Measurements from ENCODE around the gene RUNX2. TPM values are rescaled to one million over a fixed set of nuclear protein-coding genes. Genes with fewer than 3 reads are reported as not detected.

Gene RUNX2
- total and polyA plus RNA-seq, 2 of the 8 experiments (the other 6 are each of a cell fraction or from before 2014, with no cell fraction given): 0.26 to 1.2 TPM

GRCh38 chr6:45483501-45483900 is 155.4 kb downstream of the RUNX2 start:
- Histone ChIP-seq H4K20me1 (replicated peaks in 1 of 2; ENCODE audit: control insufficient read depth in 1 of 2, insufficient read depth in 2 of 2, low read length in 2 of 2) (no peaks in the 10 kb centered on the region), H4K8ac (ENCODE audit: extremely low read depth, insufficient read depth, low read length) (no peak overlapping the region), H2AK5ac (ENCODE audit: low read depth, low read length) (no peak overlapping the region), H2BK120ac (replicated peaks; ENCODE audit: low read depth, low read length) (no peak overlapping the region), H2BK20ac (ENCODE audit: low read length) (no peak overlapping the region), H3K23ac (ENCODE audit: insufficient read length) (no peak overlapping the region), H3K18ac (ENCODE audit: extremely low read depth, low read length) (no peak overlapping the region), H3K4ac (replicated peaks; ENCODE audit: insufficient read length, low read depth, low read length) (no peak overlapping the region), H3K27ac (ENCODE audit: low read depth, low read length) (no peak overlapping the region), H4K91ac (replicated peaks; ENCODE audit: insufficient read length, low read length) (no peak overlapping the region), H2BK12ac (ENCODE audit: low read depth, low read length) (no peak overlapping the region), H3K9me3 (ENCODE audit: insufficient read depth in 2 of 2, low read depth in 1 of 2, low read length in 1 of 2) (0 out of 4 replicates have a peak, but pooled peaks cover 0 to 3% of the 10 kb centered on the region in 2 experiments), H2AFZ (ENCODE audit: low read length) (no peak overlapping the region), H4K5ac (ENCODE audit: insufficient read length, low read depth, low read length) (no peak overlapping the region), H3K27me3 (replicated peaks in 1 of 4; ENCODE audit: control insufficient read depth in 3 of 4, extremely low read depth in 1 of 4, insufficient read depth in 3 of 4, low read length in 3 of 4) (no peaks in the 10 kb centered on the region), H3K36me3 (ENCODE audit: control insufficient read depth in 2 of 4, insufficient read depth in 4 of 4, low read length in 3 of 4) (no peaks in the 10 kb centered on the region), H3K79me1 (ENCODE audit: low read depth, low read length) (no peaks in the 10 kb centered on the region), H3K23me2 (ENCODE audit: low read depth, low read length) (no peaks in the 10 kb centered on the region), H3K4me3 (ENCODE audit: extremely low read depth in 1 of 4, insufficient read depth in 2 of 4, low read depth in 3 of 4, low read length in 4 of 4) (no peak overlapping the region), H3K9ac (replicated peaks in 1 of 4; ENCODE audit: extremely low read depth in 1 of 4, low read depth in 3 of 4, low read length in 3 of 4) (no peak overlapping the region; a peak in 1 of 7 replicates), H2BK5ac (ENCODE audit: low read depth, low read length) (no peak overlapping the region), H3K56ac (replicated peaks; ENCODE audit: insufficient read length, low read depth, low read length) (no peak overlapping the region), H3K14ac (ENCODE audit: insufficient read length) (no peak overlapping the region), H2BK15ac (ENCODE audit: low read length) (no peak overlapping the region), H3K4me2 (ENCODE audit: insufficient read depth in 1 of 2, low read depth in 2 of 2, low read length in 2 of 2) (no peak overlapping the region), H3K79me2 (ENCODE audit: control insufficient read depth in 1 of 2, insufficient read depth in 2 of 2, low read length in 2 of 2) (no peaks in the 10 kb centered on the region), H3K4me1 (replicated peaks in 1 of 4; ENCODE audit: control insufficient read depth in 3 of 4, insufficient read depth in 4 of 4, low read length in 3 of 4) (no peaks in the 10 kb centered on the region)
- TF ChIP-seq SAP30 (IDR thresholded peaks at IDR 0.05; ENCODE audit: insufficient read depth, insufficient replicate concordance, low read length) (no peak), SP4 (IDR thresholded peaks at IDR 0.05; ENCODE audit: low read length) (no peak), GABPA (IDR thresholded peaks at IDR 0.05; ENCODE audit: borderline replicate concordance, insufficient read depth, low read length) (no peak), TCF12 (IDR thresholded peaks at IDR 0.05; ENCODE audit: low read depth, low read length) (no peak)
- 86% methylated on average over 5 of the region's 5 CpGs; no CpG with 5 or more reads in 1 of the 2 experiments for WGBS, 2 experiments (ENCODE audit: extremely low coverage in 1 of 2, insufficient coverage in 1 of 2, insufficient read length in 1 of 2, insufficient replicate concordance in 2 of 2, low coverage in 1 of 2, low lambda C conversion rate in 2 of 2, missing lambda C conversion rate in 1 of 2)
- ChIA-PET CTCF (ENCODE audit: partially characterized antibody) (interaction anchor here (0.7 to 1.3 kb wide), 4 partner anchors 12 to 439 kb away, joined by 3 to 4 read pairs (median 3); no protein-coding TSS in a partner anchor), POLR2A (ENCODE audit: partially characterized antibody) (no interaction called here)
- no peak for DNase-seq (ENCODE audit: low read depth in 1 of 2, low spot score in 2 of 2)
- no peak for FAIRE-seq

Data from H1 (cell line).